ENCODE measurements around the gene CALY. TPM values are rescaled to one million over a fixed set of nuclear protein-coding genes. Genes with fewer than 3 reads are reported as not detected.

The CALY gene
- total RNA-seq, 1 donor from 2014 or later: not detected

Other genes with a start within 250 kb of the CALY start
- gene ADGRA1, start 249.0 kb downstream of the CALY start, total RNA-seq (ENCODE audit: insufficient read depth, low replicate concordance): not detected
- 4.8 TPM for gene KNDC1, start 176.7 kb downstream of the CALY start, total RNA-seq (ENCODE audit: insufficient read depth, low replicate concordance)
- not detected for gene UTF1, start 106.7 kb downstream of the CALY start, total RNA-seq (ENCODE audit: insufficient read depth, low replicate concordance)
- gene VENTX, start 99.0 kb downstream of the CALY start, total RNA-seq (ENCODE audit: insufficient read depth, low replicate concordance): not detected
- 6.3 TPM for gene ADAM8, start 60.0 kb downstream of the CALY start, total RNA-seq (ENCODE audit: insufficient read depth, low replicate concordance)
- 34.2 TPM for gene TUBGCP2, start 28.0 kb downstream of the CALY start, total RNA-seq (ENCODE audit: insufficient read depth, low replicate concordance)
- gene ZNF511, start 28.0 kb downstream of the CALY start, total RNA-seq (ENCODE audit: insufficient read depth, low replicate concordance): 41.9 TPM
- gene PRAP1, start 10.5 kb upstream of the CALY start, total RNA-seq (ENCODE audit: insufficient read depth, low replicate concordance): not detected
- 3.4 TPM for gene FUOM, start 21.1 kb upstream of the CALY start, total RNA-seq (ENCODE audit: insufficient read depth, low replicate concordance)
- gene ECHS1, start 36.5 kb upstream of the CALY start, total RNA-seq (ENCODE audit: insufficient read depth, low replicate concordance): 28.2 TPM
- gene PAOX, start 42.4 kb upstream of the CALY start, total RNA-seq (ENCODE audit: insufficient read depth, low replicate concordance): 6.3 TPM
- 40.4 TPM for gene MTG1, start 57.3 kb upstream of the CALY start, total RNA-seq (ENCODE audit: insufficient read depth, low replicate concordance)
- 0.96 TPM for gene SPRN, start 87.7 kb upstream of the CALY start, total RNA-seq (ENCODE audit: insufficient read depth, low replicate concordance)
- gene SCART1, start 117.0 kb upstream of the CALY start, total RNA-seq (ENCODE audit: insufficient read depth, low replicate concordance): 2.9 TPM
- 0.72 TPM for gene CYP2E1, start 190.5 kb upstream of the CALY start, total RNA-seq (ENCODE audit: insufficient read depth, low replicate concordance)
- gene SYCE1, start 228.7 kb upstream of the CALY start, total RNA-seq (ENCODE audit: insufficient read depth, low replicate concordance): 2.6 TPM

Data from umbilical cord (tissue), 1 donor.